GM12874 (cell line): ENCODE results near the gene IGFLR1.

Experiments used
- CTCF ChIP-seq: IDR thresholded peaks from 2 replicates; pipeline ENCODE4 v1.5.1; 2011; ENCODE audit warnings: low read depth, mild to moderate bottlenecking, control low read depth, low read length, moderate library complexity; ENCODE audit not compliant: insufficient read depth

IGFLR1 gene

GRCh38 chr19:35738021-35738886 is 4.0 kb downstream of the IGFLR1 start:
- TF ChIP-seq CTCF, result no peak

GRCh38 chr19:35736913-35737886 is 5.1 kb downstream of the IGFLR1 start:
- peak; percentile 30; the same call in 1 of the 2 replicates for TF ChIP-seq CTCF

GRCh38 chr19:35734889-35735288 is 7.4 kb downstream of the IGFLR1 start:
- no peak for TF ChIP-seq CTCF

GRCh38 chr19:35734273-35734672 is 8.0 kb downstream of the IGFLR1 start:
- TF ChIP-seq CTCF, result no peak

DNA sequence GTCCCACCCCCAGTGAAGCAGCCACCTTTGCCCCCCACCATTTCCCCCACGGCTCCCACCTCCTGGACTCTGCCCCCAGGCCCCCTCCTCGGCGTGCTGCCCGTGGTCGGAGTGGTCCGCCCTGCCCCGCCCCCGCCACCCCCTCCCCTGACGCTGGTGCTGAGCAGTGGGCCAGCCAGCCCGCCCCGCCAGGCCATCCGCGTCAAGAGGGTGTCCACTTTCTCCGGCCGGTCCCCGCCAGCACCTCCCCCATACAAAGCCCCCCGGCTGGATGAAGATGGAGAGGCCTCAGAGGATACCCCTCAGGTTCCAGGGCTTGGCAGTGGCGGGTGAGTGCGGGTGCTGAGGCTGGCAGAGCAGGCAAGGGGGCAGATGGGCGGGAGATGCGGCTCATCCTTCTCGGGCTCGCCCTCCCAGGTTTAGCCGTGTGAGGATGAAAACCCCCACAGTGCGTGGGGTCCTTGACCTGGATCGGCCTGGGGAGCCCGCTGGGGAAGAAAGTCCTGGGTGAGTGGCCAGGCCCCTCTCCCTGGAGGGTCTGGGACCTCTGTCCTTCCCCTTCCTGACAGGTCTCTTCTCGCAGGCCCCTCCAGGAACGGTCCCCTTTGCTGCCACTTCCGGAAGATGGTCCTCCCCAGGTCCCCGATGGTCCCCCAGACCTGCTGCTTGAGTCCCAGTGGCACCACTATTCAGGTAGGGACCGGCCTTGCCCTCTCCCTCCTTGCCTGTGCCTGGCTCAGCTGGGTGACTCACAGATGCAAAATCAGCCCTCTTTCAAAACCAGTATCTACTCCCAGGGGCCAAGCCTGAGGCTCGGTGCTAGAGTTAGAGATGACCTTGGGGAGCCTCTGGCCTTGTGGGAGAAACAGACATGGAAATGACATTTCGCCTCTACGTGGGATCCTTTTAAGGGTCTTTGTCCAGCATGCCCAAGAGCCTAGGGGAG is 8.8 kb downstream of the IGFLR1 start:
- TF ChIP-seq CTCF, result no peak

DNA sequence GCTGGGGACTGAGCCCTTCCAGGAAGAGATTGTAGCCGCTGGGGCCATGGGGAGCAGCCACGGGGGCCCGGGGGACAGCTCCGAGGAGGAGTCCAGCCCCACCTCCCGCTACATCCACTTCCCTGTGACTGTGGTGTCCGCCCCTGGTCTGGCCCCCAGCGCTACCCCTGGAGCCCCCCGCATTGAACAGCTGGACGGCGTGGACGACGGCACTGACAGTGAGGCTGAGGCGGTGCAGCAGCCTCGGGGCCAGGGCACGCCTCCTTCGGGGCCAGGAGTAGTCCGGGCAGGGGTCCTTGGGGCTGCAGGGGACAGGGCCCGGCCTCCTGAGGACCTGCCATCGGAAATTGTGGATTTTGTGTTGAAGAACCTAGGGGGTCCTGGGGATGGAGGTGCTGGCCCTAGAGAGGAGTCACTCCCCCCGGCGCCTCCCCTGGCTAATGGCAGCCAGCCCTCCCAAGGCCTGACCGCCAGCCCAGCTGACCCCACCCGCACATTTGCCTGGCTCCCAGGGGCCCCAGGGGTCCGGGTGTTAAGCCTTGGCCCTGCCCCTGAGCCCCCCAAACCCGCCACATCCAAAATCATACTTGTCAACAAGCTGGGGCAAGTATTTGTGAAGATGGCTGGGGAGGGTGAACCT is 9.6 kb downstream of the IGFLR1 start:
- TF ChIP-seq CTCF, result no peak
